Osteoblast (primary cell): ENCODE data around the gene PLB1. TPM values are rescaled to one million over a fixed set of nuclear protein-coding genes. Genes with fewer than 3 reads are reported as not detected.

Source experiments
- DNase-seq: peaks from one replicate; pipeline ENCODE4 v3.0.0; 2011; ENCODE audit warnings: low spot score, mixed read lengths; ENCODE audit not compliant: insufficient read length; ENCODE audit errors: missing footprints
- H2AFZ ChIP-seq: 2 replicates; pipeline ENCODE4 v1.6.0; 2011; ENCODE audit warnings: mild to moderate bottlenecking, low read length
- H3K27ac ChIP-seq: 2 replicates; pipeline ENCODE4 v1.5.1; 2011; ENCODE audit warnings: mild to moderate bottlenecking, low read depth, low read length, moderate library complexity
- H3K27me3 ChIP-seq: 2 replicates; pipeline ENCODE4 v1.6.0; 2012; ENCODE audit warnings: mild to moderate bottlenecking, control low read depth, inconsistent platforms, low read length, moderate library complexity; ENCODE audit not compliant: insufficient read depth
- H3K36me3 ChIP-seq: 2 replicates; pipeline ENCODE4 v1.5.1; 2011; ENCODE audit warnings: mild to moderate bottlenecking, low read length, control low read depth, moderate library complexity; ENCODE audit not compliant: insufficient read depth
- H3K4me1 ChIP-seq: 2 replicates; pipeline ENCODE4 v1.5.1; 2011; ENCODE audit warnings: mild to moderate bottlenecking, low read length, control low read depth, moderate library complexity; ENCODE audit not compliant: insufficient read depth
- H3K4me2 ChIP-seq: 2 replicates; pipeline ENCODE4 v1.6.0; 2011; ENCODE audit warnings: mild to moderate bottlenecking, low read length; ENCODE audit not compliant: insufficient read depth
- H3K4me3 ChIP-seq: fragments of 200-600 bp; sonication (generic); 3 replicates; pipeline ENCODE4 v1.5.1; 2012; ENCODE audit warnings: mild to moderate bottlenecking, low read length, inconsistent platforms; ENCODE audit not compliant: insufficient read depth
- H3K79me2 ChIP-seq: 2 replicates; pipeline ENCODE4 v1.6.0; 2012; ENCODE audit warnings: mild to moderate bottlenecking, low read length, control low read depth, inconsistent platforms; ENCODE audit not compliant: insufficient read depth
- H3K9me3 ChIP-seq: 2 replicates; pipeline ENCODE4 v1.5.1; 2011; ENCODE audit warnings: low read depth, low read length, control low read depth
- H4K20me1 ChIP-seq: 2 replicates; pipeline ENCODE4 v1.6.0; 2012; ENCODE audit warnings: mild to moderate bottlenecking, low read length, control low read depth; ENCODE audit not compliant: insufficient read depth
- CTCF ChIP-seq: IDR thresholded peaks from 2 replicates; pipeline ENCODE4 v1.5.1; 2011; ENCODE audit warnings: mild to moderate bottlenecking, low read depth, low read length, moderate library complexity; ENCODE audit errors: extremely low read depth
- total RNA-seq: library from RNA; depleted of rRNA; stranded (reverse); fragments of >200 nt; gene quantifications from 2 replicates; pipeline ENCODE4 v1.2.3, GENCODE V29; 2012

Gene PLB1
- total RNA-seq, 1 donor: 0.36 TPM

GRCh38 chr2:28624793-28625701 is 129.2 kb downstream of the PLB1 start:
- Histone ChIP-seq H4K20me1 (no peaks in the 10 kb centered on the region), H3K4me2 (peak overlapping the region; percentile 13), H2AFZ (peak overlapping the region; percentile 74), H3K27me3 (no peaks in the 10 kb centered on the region), H3K4me3 (no peak overlapping the region), H3K9me3 (no peaks in the 10 kb centered on the region), H3K36me3 (no peaks in the 10 kb centered on the region), H3K27ac (no peak overlapping the region), H3K79me2 (no peaks in the 10 kb centered on the region), H3K4me1 (peaks cover 34% of the 10 kb centered on the region)
- DNase-seq: no peak
- no peak for TF ChIP-seq CTCF

- H4K20me1 ChIP-seq: no peaks in the 10 kb centered on the region
- no peak overlapping the region for H3K27ac ChIP-seq
- no peak overlapping the region for H3K4me2 ChIP-seq
These were observed 130.5 kb downstream of the PLB1 start for GRCh38 chr2:28626376-28626775.

GRCh38 chr2:28626891-28627421 is 131.1 kb downstream of the PLB1 start:
- peak overlapping the region; percentile 32 for H3K27ac ChIP-seq
- no peak for DNase-seq
- peaks cover 23% of the 10 kb centered on the region for H3K4me1 ChIP-seq
- peak overlapping the region; percentile 51 for H3K4me2 ChIP-seq
- H2AFZ ChIP-seq: peak overlapping the region; percentile 49
- H3K27me3 ChIP-seq: no peaks in the 10 kb centered on the region
- TF ChIP-seq CTCF: no peak
- H3K4me3 ChIP-seq: no peak overlapping the region
- no peaks in the 10 kb centered on the region for H3K36me3 ChIP-seq
- no peaks in the 10 kb centered on the region for H3K79me2 ChIP-seq
- no peaks in the 10 kb centered on the region for H3K9me3 ChIP-seq
- no peaks in the 10 kb centered on the region for H4K20me1 ChIP-seq

More at GRCh38 chr2:28626376-28626775, 130.5 kb downstream of the PLB1 start:
- no peak overlapping the region for H2AFZ ChIP-seq
- H3K27me3 ChIP-seq: no peaks in the 10 kb centered on the region
- H3K4me3 ChIP-seq: no peak overlapping the region
- H3K9me3 ChIP-seq: no peaks in the 10 kb centered on the region
- H3K36me3 ChIP-seq: no peaks in the 10 kb centered on the region
- H3K4me1 ChIP-seq: peaks cover 28% of the 10 kb centered on the region
- no peak for DNase-seq
- H3K79me2 ChIP-seq: no peaks in the 10 kb centered on the region
- no peak for TF ChIP-seq CTCF
